GM23338 (cell line): ENCODE results near the gene CCNYL1. TPM values are rescaled to one million over a fixed set of nuclear protein-coding genes. Genes with fewer than 3 reads are reported as not detected.

Experiments
- ATAC-seq: fragments of 200-7000 bp; cut with Tn5 transposase; 3 replicates; pipeline ENCODE4 v1.9.1; 2020
- DNase-seq: peaks from one replicate; pipeline ENCODE4 v3.0.0-alpha.2; 2015; ENCODE audit warnings: low spot score
- H2AFZ ChIP-seq: fragments of 200-600 bp; sonication (generic); 2 replicates; pipeline ENCODE4 v1.8.0; 2016; ENCODE audit warnings: antibody characterized with exemption, mild to moderate bottlenecking, moderate library complexity
- H3F3A ChIP-seq: fragments of 200-600 bp; sonication (generic); replicated peaks from 2 replicates; pipeline ENCODE4 v1.8.0; 2017; ENCODE audit warnings: antibody characterized with exemption, mixed run types, low read depth
- H3K27ac ChIP-seq: fragments of 200-600 bp; sonication (generic); 2 replicates; pipeline ENCODE4 v1.6.1; 2016; ENCODE audit warnings: low read depth
- H3K27me3 ChIP-seq: fragments of 200-600 bp; sonication (generic); 2 replicates; pipeline ENCODE4 v1.8.0; 2016; ENCODE audit warnings: mild to moderate bottlenecking, mixed run types, moderate library complexity; ENCODE audit not compliant: insufficient read depth
- H3K36me3 ChIP-seq: fragments of 200-600 bp; sonication (generic); 2 replicates; pipeline ENCODE4 v1.8.0; 2016; ENCODE audit warnings: mild to moderate bottlenecking; ENCODE audit not compliant: insufficient read depth
- H3K4me1 ChIP-seq: fragments of 200-600 bp; sonication (generic); 2 replicates; pipeline ENCODE4 v1.8.0; 2016; ENCODE audit warnings: mild to moderate bottlenecking, moderate library complexity; ENCODE audit not compliant: insufficient read depth
- H3K4me2 ChIP-seq: fragments of 200-600 bp; sonication (generic); 2 replicates; pipeline ENCODE4 v1.7.1; 2017; ENCODE audit warnings: mixed run types
- H3K4me3 ChIP-seq: fragments of 200-600 bp; sonication (generic); 2 replicates; pipeline ENCODE4 v1.6.1; 2016; ENCODE audit warnings: mixed run types
- H3K79me2 ChIP-seq: fragments of 200-600 bp; sonication (generic); replicated peaks from 2 replicates; pipeline ENCODE4 v1.8.0; 2017; ENCODE audit warnings: mild to moderate bottlenecking; ENCODE audit not compliant: insufficient read depth
- H3K9me2 ChIP-seq: fragments of 200-600 bp; sonication (generic); 2 replicates; pipeline ENCODE4 v1.8.0; 2017; ENCODE audit not compliant: insufficient read depth
- H4K20me1 ChIP-seq: fragments of 200-600 bp; sonication (generic); replicated peaks from 2 replicates; pipeline ENCODE4 v1.8.0; 2017; ENCODE audit warnings: mild to moderate bottlenecking; ENCODE audit not compliant: insufficient read depth
- H3K27ac Mint-ChIP-seq: 2 replicates; pipeline ENCODE4 v1.8.0; 2020; ENCODE audit warnings: inconsistent platforms, mild to moderate bottlenecking, moderate library complexity, mixed read lengths
- H3K27me3 Mint-ChIP-seq: 3 replicates; pipeline ENCODE4 v1.8.0; 2022; ENCODE audit warnings: low read depth, mild to moderate bottlenecking, moderate library complexity, mixed read lengths, inconsistent platforms; ENCODE audit not compliant: insufficient read depth, poor library complexity
- H3K36me3 Mint-ChIP-seq: 3 replicates; pipeline ENCODE4 v1.8.0; 2021; ENCODE audit warnings: low read depth, mild to moderate bottlenecking, inconsistent platforms, moderate library complexity, mixed read lengths
- H3K4me1 Mint-ChIP-seq: 3 replicates; pipeline ENCODE4 v1.8.0; 2020; ENCODE audit warnings: mild to moderate bottlenecking, inconsistent platforms, mixed read lengths
- H3K4me3 Mint-ChIP-seq: 3 replicates; pipeline ENCODE4 v1.8.0; 2021; ENCODE audit warnings: moderate library complexity, mild to moderate bottlenecking, inconsistent platforms, mixed read lengths
- H3K9me3 Mint-ChIP-seq: 3 replicates; pipeline ENCODE4 v1.8.0; 2020; ENCODE audit warnings: moderate library complexity, mild to moderate bottlenecking, inconsistent platforms, mixed read lengths
- CREB1 ChIP-seq: fragments of 250-450 bp; sonication (Bioruptor Pico); IDR thresholded peaks from 2 replicates; pipeline ENCODE4 v1.5.0; 2020; ENCODE audit warnings: low read depth, mild to moderate bottlenecking, moderate library complexity
- CTCF ChIP-seq, 2 experiments: fragments of 200-600 bp in 1 of 2; sonication (generic) in 1 of 2; conservative IDR thresholded peaks; 2 replicates each; pipeline versions ENCODE4 v1.5.1 to v1.6.1; 2016 to 2017; ENCODE audit warnings: antibody characterized with exemption in 2 of 2, low read depth in 2 of 2, mild to moderate bottlenecking in 2 of 2, moderate library complexity in 1 of 2
- ETS1 ChIP-seq: IDR thresholded peaks from 2 replicates; pipeline ENCODE4 v1.6.1; 2016; ENCODE audit warnings: antibody characterized with exemption
- EZH2 ChIP-seq: fragments of 200-600 bp; sonication (generic); IDR thresholded peaks from one replicate; pipeline ENCODE4 v1.8.0; 2017; ENCODE audit warnings: antibody characterized with exemption, mild to moderate bottlenecking, low read depth; ENCODE audit not compliant: unreplicated experiment
- EZH2phosphoT487 ChIP-seq: fragments of 200-600 bp; sonication (generic); IDR thresholded peaks from one replicate; pipeline ENCODE4 v1.8.1; 2018; ENCODE audit warnings: antibody characterized with exemption; ENCODE audit not compliant: unreplicated experiment
- JUNB ChIP-seq: IDR thresholded peaks from one replicate; pipeline ENCODE4 v1.6.1; 2016; ENCODE audit warnings: antibody characterized with exemption; ENCODE audit not compliant: unreplicated experiment
- NANOG ChIP-seq: IDR thresholded peaks from 2 replicates; pipeline ENCODE4 v1.6.1; 2016; ENCODE audit warnings: antibody characterized with exemption, borderline replicate concordance
- POLR2AphosphoS5 ChIP-seq: IDR thresholded peaks from 2 replicates; pipeline ENCODE4 v1.6.1; 2016; ENCODE audit warnings: antibody characterized with exemption, low read depth
- REST ChIP-seq: IDR thresholded peaks from one replicate; pipeline ENCODE4 v1.6.1; 2018; ENCODE audit warnings: antibody characterized with exemption; ENCODE audit not compliant: unreplicated experiment
- STAT1 ChIP-seq: IDR thresholded peaks from one replicate; pipeline ENCODE4 v1.6.1; 2016; ENCODE audit warnings: antibody characterized with exemption; ENCODE audit not compliant: unreplicated experiment
- ZNF114 ChIP-seq: fragments of 250-450 bp; sonication (Bioruptor Pico); IDR thresholded peaks from 2 replicates; pipeline ENCODE4 v1.5.0; 2020; ENCODE audit warnings: mild to moderate bottlenecking, moderate library complexity
- ZNF331 ChIP-seq: fragments of 250-450 bp; sonication (Bioruptor Pico); IDR thresholded peaks from 2 replicates; pipeline ENCODE4 v1.5.0; 2020; ENCODE audit warnings: low read depth, mild to moderate bottlenecking, moderate library complexity
- ZNF462 ChIP-seq: fragments of 250-450 bp; sonication (Bioruptor Pico); IDR thresholded peaks from 2 replicates; pipeline ENCODE4 v1.5.0; 2020; ENCODE audit warnings: mild to moderate bottlenecking, moderate library complexity
- polyA plus RNA-seq: library from polyadenylated mRNA; unstranded; fragments of >200 nt; fragmentation: Nextera tagmentation; extraction: Ambion mirVana; gene quantifications from 2 replicates; pipeline ENCODE4 v1.2.1, GENCODE V29; 2016
- total RNA-seq: library from RNA; depleted of rRNA; stranded (reverse); fragments of >200 nt; shearing (Covaris generic); gene quantifications from 2 replicates; pipeline ENCODE4 v1.2.3, GENCODE V29; 2014

Gene CCNYL1
- total and polyA plus RNA-seq, 2 experiments from 2014 or later: 19.6 to 32.1 TPM

- H3K4me2 ChIP-seq: no peak overlapping the region
- H3F3A ChIP-seq: peaks cover 6% of the 10 kb centered on the region
- DNase-seq (no peak), ATAC-seq (no peak)
- no peaks in the 10 kb centered on the region for H3K27me3 ChIP-seq
- no peaks in the 10 kb centered on the region for H3K79me2 ChIP-seq
- no peaks in the 10 kb centered on the region for H4K20me1 ChIP-seq
- no peak overlapping the region for H2AFZ ChIP-seq
- Mint-ChIP-seq H3K4me3 (no peak overlapping the region), H3K27ac (no peak overlapping the region), H3K4me1 (no peaks in the 10 kb centered on the region), H3K27me3 (peaks cover 3% of the 10 kb centered on the region), H3K36me3 (no peaks in the 10 kb centered on the region), H3K9me3 (no peaks in the 10 kb centered on the region)
- no peak overlapping the region for H3K27ac ChIP-seq
- no peaks in the 10 kb centered on the region for H3K36me3 ChIP-seq
- H3K9me2 ChIP-seq: no peaks in the 10 kb centered on the region
- 0 out of 2 replicates have a peak, but pooled peaks cover 8% of the 10 kb centered on the region for H3K4me1 ChIP-seq
- TF ChIP-seq ETS1: no peak
- no peak for TF ChIP-seq ZNF462
- no peak for TF ChIP-seq EZH2phosphoT487
- no peak for TF ChIP-seq ZNF114 (CRISPR knock-in tag)
- TF ChIP-seq CREB1 (CRISPR knock-in tag): no peak
- no peak for TF ChIP-seq JUNB
- TF ChIP-seq REST: no peak
- no peak for TF ChIP-seq POLR2AphosphoS5
- TF ChIP-seq STAT1: no peak
- no peak for TF ChIP-seq CTCF (conservative IDR thresholded peaks at IDR 0.05; ENCODE audit: low read depth in 2 of 2)
- TF ChIP-seq ZNF331 (CRISPR knock-in tag): no peak
- TF ChIP-seq NANOG: no peak
- TF ChIP-seq EZH2: no peak
- no peak overlapping the region for H3K4me3 ChIP-seq
These were observed 28.0 kb upstream of the CCNYL1 start for GRCh38 chr2:207683438-207683837.
